GM08714 (cell line): ENCODE data around the gene RNF2.
"Not testable (repeated sequence)": the region's sequence is repeated elsewhere in the genome, so short reads cannot be mapped to it uniquely, and the experiment has no call there.

Experiments
- H3K4me3 ChIP-seq: fragments of 200-500 bp; sonication (Bioruptor generic); 2 replicates; pipeline ENCODE4 v1.5.1; 2014; ENCODE audit warnings: mild to moderate bottlenecking, low read length, inconsistent platforms
- ZNF274 ChIP-seq: IDR thresholded peaks from 2 replicates; pipeline ENCODE4 v1.6.1; 2012; ENCODE audit warnings: mild to moderate bottlenecking, low read depth, low read length

The RNF2 gene

DNA sequence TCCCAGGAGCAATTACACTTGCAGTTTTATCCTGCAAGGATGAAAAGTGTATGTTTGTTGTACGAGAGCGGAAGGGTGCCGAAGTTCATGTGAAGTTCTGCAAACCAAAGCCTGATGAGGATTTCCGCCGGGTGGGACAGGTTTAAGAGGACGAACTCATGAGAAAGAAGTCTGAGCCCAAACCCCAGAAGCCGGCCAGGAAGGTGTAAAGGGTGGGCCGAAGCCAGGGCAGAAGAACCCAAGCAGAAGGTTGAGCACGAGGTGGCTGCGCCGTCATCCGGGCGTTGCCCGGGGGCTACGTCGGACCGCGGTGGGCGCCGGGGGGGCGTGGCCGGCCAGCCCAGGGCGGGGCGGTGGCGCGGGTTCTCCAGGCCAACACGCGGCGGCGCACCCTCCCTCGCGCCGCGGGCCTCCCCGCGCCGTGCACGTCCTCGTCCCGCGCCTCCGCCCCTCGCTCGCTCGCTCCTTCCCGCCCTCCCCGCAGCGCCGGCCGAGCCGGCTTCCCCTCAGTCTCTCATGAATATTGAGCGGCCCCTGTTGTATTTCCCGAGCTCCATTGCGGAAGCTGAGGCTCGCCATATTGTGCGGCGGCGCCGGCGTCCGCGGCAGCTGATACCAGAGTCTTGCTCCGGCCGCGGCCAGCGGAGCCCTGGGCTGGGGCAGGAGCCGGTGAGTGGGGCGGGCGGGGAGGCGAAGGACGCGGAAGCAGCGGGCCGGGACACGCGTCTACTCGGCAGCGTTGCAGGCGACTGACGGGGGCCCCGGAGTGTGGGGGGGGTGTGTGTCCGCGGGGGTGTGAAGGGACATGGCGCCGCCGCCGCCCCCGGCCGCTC, at the start of gene RNF2:
TSS of gene RNF2 (plus strand) at position 578 of the 833 bp plus-strand sequence. CDS start 41,996 bp downstream, outside the sequence.
- no peak for TF ChIP-seq ZNF274
- peak within 1 kb of the TSS; percentile 73 for H3K4me3 ChIP-seq

DNA sequence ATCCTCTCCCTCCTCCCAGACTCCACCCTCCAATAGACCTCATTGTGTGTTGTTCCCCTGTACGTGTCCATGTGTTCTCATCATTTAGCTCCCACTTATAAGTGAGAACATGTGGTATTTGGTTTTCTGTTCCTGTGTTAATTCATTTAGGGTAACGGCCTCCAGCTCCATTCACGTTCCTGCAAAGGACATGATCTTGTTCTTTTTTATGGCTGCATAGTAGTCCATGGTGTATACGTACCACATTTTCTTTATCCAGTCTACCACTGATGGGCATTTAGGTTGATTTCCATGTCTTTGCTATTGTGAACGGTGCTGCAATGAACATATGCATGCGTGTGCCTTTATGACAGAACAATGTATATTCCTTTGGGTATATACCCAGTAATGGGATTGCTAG, 45.4 kb upstream of the RNF2 start:
- H3K4me3 ChIP-seq, result not testable (repeated sequence)

- H3K4me3 ChIP-seq, result not testable (repeated sequence)
These were observed 44.0 kb upstream of the RNF2 start for GRCh38 chr1:185001312-185001880.

GRCh38 chr1:185008838-185009237, 36.5 kb upstream of the RNF2 start:
- no peak overlapping the region for H3K4me3 ChIP-seq
- no peak for TF ChIP-seq ZNF274

- no peak for TF ChIP-seq ZNF274
- H3K4me3 ChIP-seq, result no peak overlapping the region
These were observed 35.0 kb upstream of the RNF2 start for GRCh38 chr1:185010361-185010760.

DNA sequence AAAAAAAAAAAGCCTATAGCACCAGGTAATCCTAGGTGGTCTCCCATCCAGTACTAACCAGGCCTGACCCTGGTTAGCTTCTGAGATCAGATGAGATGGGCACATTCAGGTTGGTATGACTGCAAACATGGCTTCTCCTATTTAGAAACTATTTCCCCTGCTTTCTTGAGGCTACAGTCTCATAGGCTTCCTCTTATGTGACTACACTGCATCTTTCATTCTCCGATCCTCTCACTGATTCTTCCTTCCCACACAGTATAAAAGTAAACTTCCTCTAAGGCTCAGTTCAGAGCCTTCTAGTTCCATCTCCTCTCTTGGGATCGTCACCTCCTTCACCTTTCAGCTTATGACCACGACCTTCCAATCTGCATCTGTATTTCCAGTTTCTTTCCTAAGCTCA, 30.4 kb upstream of the RNF2 start:
- TF ChIP-seq ZNF274, result no peak
- H3K4me3 ChIP-seq, result no peak overlapping the region

- no peak overlapping the region for H3K4me3 ChIP-seq
- TF ChIP-seq ZNF274, result no peak
These were observed 29.7 kb upstream of the RNF2 start for GRCh38 chr1:185015631-185016030.

GRCh38 chr1:185016880-185017279, 28.5 kb upstream of the RNF2 start:
- no peak for TF ChIP-seq ZNF274
- H3K4me3 ChIP-seq, result no peak overlapping the region

GRCh38 chr1:185017338-185017737, 28.0 kb upstream of the RNF2 start:
- TF ChIP-seq ZNF274, result no peak
- no peak overlapping the region for H3K4me3 ChIP-seq

DNA sequence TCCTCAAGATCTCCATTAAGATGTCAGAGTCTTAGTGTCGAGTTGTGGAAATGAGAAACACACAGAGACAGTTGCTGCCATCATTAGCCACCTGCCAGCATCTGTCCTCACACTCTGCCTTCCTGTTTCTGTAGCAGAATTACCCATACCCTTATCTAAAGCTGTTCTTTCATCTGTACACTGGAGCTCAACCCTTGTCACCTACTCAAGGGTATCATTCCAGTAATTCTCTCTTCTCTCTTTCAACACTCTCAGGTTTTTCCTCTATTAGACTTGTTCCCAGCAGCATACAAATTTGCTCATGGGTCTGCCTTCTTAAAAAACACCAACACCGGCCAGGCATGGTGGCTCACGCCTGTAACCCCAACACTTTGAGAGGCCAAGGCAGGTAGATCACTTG, 27.4 kb upstream of the RNF2 start:
- no peak for TF ChIP-seq ZNF274
- no peak overlapping the region for H3K4me3 ChIP-seq

DNA sequence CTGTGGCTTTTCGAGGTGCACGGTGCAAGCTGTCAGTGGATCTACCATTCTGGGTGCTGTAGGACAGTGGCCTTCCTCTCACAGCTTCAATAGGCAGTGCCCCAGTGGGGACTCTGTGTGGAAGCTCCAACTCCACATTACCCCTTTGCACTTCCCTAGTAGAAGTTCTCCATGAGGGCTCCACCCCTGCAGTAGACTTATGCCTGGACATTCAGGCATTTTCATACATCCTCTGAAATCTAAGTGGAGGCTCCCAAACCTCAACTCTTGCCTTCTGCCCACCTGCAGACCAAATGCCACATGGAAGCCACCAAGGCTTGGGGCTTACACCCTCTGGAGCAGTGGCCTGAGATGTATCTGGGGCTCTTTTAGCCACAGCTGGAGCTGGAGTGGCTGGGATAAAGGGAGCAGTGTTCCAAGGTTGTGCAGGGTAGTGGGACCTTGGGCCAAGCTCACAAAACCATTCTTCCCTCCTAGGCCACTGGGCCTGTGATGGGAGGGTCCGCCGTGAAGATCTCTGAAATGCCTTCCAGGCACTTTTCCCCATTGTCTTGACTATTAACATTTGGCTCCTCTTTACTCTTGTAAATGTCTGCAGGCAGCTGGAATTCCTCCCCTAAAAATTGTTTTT, 18.0 kb upstream of the RNF2 start:
- no peak overlapping the region for H3K4me3 ChIP-seq
- no peak for TF ChIP-seq ZNF274

- H3K4me3 ChIP-seq, result no peak overlapping the region
- TF ChIP-seq ZNF274, result no peak
These were observed 11.7 kb upstream of the RNF2 start for GRCh38 chr1:185033686-185034085.

DNA sequence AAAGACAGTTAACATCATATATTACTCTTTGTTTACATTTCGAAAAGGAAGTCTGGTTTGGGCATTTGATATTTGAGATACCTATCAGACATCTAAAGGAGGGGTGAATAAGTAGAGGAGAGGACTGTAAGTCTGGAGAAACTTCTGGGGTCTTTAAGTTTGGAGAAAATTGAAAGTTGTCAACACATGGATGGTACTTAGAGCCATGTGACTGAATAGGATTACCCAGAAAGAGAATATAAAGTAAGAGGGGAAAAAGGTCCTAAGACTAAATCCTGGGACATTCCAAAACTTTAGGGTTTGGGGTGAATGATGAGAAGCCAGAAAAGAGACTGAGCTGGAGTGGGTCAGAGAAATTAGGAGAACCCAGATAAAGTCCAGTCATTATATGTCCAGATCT, 10.1 kb upstream of the RNF2 start:
- H3K4me3 ChIP-seq, result no peak overlapping the region
- TF ChIP-seq ZNF274, result no peak

DNA sequence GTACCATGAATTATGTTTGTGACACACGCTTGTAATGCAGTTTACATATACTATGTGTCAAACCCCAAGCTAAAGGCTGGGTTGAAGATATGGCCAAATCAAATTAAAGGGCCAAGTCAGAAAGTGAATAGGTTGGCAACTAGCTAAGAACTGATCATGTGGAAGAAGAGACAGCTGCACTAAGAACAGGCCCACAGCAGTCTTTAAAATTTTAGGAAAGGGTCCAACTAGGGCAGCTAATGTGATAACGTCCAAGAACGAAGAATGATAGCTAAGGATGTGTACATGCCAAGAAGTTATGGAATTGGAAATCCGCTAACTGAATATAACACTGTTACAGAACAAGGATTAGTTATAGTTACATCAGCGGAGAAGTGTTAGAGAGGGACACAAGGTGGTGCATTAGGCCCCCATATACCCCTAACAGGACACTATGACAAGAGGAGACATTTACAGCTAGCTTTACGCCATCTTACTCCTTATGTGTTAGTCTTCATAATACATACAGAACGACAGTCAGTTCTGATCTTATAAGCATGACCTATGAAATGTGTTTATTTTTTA, 6.5 kb upstream of the RNF2 start:
- TF ChIP-seq ZNF274, result no peak
- no peak overlapping the region for H3K4me3 ChIP-seq

DNA sequence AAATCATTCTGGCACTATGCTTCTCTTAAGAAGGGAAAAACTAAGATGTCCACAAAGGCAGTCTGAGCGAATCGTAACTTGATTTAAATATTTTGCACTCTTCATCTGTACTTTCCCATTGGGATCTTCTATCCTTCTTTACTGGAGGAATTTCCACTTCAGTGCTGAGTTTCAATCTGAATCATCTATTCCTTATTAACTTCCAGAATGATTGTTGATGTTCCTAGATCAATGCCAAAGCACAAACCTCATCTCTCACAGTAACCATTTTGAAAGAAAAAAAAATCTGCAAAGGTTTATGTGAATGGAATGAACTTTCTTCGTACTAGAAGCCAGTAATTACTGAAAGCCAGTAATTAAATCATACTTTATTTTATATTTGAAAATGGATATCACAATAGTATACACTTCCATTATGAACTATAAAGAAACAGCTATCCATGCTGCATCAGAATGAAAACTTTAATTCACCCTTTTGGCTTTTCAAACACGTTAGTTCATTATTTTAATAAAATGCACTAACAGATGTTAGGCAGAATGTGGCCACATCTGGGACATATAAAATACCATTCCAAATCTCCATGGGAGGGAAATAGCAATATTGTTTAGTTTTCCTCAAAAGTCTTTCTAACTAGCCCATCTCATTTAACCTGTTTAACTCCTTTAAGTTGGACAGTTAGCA, 5.5 kb upstream of the RNF2 start:
- H3K4me3 ChIP-seq, result no peak overlapping the region
- no peak for TF ChIP-seq ZNF274

GRCh38 chr1:185040408-185040735, 5.0 kb upstream of the RNF2 start:
- TF ChIP-seq ZNF274, result no peak
- no peak overlapping the region for H3K4me3 ChIP-seq
